Stimulated activated CD4-positive, alpha-beta T cell treated with anti-CD3 and anti-CD28 coated beads, TNF-alpha, amount 100 ng/mL, for 1 hour (primary cell): ENCODE measurements around the gene TENM3.

Experiments used
- DNase-seq, 3 donors: peaks; one replicate each; pipeline ENCODE4 v3.0.0-alpha.2; 2020; ENCODE audit warnings: low read depth in 3 of 3, low spot score in 1 of 3

The TENM3 gene

GRCh38 chr4:182604161-182604622 is 361.0 kb downstream of the TENM3 start:
- DNase-seq: no peak

GRCh38 chr4:182604953-182605352 is 361.8 kb downstream of the TENM3 start:
- DNase-seq: no peak

DNA sequence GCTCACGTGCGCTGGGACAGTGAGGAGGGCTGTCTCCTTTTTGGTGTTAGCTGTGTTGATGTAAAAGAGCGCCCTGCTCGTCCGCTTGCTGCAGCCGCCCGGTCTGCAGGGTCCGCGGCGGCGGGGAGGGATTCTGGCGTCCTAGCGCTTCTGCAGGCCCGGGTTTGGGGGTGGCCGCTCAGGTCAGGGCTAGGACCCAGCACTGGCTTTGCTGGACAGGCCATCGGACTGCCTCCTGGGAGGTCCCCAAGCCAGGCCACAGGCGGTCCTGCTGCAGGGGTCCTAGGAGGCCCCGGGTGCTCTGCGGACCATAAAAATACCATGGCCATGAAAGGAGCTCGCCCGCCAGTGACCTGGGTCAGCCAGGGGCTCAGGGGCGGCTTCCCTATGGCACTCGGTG is 365.3 kb downstream of the TENM3 start:
- DNase-seq: no peak

DNA sequence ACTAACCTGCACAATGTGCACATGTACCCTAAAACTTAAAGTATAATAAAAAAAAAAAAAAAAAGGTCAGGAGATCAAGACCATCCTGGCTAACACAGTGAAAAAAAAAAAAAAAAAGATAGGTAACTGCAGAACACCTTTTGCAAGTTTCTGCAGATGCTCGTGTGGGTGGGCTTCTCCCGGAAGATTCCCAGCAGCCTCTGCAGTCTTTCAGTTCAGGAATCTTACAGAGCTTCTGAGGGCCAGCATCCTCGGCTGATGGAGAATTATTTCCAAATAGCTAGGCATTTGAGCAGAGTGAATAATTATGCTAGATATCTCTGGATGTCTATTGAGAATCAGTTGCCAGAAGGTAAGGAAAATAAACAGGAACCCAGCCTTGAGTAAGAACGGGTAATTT is 373.3 kb downstream of the TENM3 start:
- DNase-seq: no peak

DNA sequence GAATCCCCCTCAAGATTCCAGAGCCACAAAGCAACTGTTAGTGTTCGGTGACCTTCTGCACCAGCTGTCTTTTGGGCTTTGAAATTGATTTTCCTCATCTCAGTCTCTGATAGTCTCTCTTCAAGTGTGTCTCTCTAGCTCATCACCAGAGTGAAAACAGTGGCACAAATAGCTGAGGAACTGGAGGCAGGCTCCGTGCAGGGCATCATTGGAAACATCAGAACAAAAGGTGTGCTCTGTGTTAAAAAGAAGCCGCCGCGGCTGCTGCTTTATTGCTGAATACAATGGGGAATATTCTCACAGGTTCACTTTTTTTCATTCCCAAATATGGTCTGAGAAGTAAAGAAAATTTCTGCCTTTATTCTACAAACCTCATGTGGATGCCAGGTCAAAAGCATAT is 376.5 kb downstream of the TENM3 start:
- DNase-seq: no peak

DNA sequence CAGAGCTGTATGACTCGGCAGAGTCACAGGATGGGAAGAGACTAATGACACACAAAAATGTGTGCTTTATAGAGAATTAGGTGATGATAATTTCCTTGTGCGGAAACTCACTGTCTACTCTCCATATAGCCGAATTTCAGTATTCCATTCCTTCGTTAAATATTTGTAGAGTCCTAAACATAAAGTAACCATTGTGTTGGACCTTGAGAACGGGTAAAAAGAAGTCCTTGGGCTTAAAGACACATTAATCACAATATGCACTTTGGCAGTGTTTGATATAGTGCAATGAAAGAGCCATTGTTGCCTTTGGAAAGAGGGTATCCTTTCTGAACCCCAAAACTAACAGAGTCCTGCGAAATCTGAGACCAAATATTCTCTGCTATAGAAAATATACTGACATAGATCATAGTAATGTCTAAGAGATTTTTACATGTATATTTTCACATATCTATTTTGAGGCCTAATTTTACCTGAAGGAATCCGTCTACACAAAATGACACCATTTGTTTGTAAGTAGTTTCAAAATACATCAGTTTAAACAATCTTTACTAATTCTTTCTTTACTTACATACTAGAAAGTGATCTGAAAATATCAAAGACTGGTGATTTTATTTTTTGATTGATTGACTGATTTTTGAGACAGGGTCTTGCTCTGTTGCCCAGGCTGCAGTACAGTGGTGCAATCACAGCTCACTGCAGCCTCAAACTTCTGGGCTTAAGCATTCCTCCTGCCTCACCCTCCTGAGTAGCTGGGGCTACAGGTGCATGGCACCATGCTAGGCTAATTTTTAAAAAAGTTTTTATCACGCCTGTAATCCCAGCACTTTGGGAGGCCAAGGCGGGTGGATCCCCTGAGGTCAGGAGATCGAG is 377.1 kb downstream of the TENM3 start:
- no peak for DNase-seq

DNA sequence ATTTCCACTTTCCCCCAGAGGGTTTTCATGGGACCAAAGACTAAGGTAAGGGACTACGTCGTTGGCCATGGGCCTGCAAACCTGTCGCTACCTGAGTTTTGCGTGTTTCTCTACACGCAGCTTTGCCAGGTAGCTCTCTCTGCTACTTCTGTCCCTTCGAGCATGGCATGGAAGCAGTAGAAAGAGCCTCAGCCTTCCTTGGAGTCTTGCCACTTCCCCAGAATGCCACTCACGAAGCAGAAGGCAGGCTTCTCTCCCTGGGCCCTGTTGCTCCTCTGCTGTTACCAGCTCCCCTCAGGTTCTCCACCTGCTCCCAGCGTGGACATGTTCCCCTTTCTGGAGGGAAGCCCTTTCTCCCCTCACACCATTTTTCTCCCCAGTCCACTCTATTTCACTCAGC is 381.1 kb downstream of the TENM3 start:
- DNase-seq: no peak

DNA sequence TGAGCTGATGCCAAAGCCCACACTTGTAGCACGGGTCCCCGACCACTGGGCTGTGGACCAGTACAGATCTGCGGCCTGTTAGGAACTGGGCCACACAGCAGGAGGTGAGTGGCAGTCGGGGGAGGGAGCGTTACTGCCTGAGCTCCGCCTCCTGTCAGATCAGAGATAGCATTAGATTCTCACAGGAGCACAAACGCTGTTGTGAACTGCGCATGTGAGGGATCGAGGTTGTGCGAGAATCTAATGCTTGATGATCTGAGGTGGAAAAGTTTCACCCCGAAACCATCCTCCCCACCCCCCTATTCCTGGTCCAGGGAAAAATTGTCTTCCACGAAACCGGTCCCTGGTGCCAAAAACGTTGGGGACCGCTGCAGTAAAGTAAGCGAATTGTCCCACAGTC is 382.0 kb downstream of the TENM3 start:
- DNase-seq: no peak

DNA sequence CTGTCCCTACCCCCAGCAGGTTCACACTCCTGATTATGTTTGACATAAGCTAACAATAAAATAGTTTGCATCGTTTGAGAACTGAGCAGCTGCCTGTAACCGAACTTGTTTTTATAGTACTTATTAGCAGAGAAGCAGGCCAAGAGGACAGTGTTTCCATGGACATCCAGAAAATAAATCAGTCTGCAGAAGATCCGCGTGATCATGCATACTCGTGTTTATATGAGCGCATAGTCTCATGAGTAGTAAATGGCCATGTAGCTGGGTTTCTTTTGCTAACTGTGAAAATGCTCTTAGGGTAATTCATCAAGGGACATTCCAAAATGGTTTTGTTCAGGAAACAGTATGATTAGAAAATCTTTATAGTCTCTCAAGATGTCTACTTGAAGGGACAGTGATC is 384.8 kb downstream of the TENM3 start:
- DNase-seq: no peak

DNA sequence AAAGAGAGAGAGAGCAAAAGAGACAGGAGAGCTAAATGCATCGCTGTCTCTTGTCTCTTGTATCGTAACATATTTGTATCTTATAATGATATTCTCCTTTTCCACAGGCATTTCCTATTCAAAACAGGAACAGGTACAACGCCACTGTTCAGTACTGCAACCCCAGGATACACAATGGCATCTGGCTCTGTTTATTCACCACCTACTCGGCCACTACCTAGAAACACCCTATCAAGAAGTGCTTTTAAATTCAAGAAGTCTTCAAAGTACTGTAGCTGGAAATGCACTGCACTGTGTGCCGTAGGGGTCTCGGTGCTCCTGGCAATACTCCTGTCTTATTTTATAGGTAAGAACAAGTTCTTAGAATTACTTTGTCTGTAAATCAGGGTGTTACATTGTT is 385.3 kb downstream of the TENM3 start:
- no peak for DNase-seq

- DNase-seq: no peak
These were observed 385.9 kb downstream of the TENM3 start for GRCh38 chr4:182629096-182629495.

DNA sequence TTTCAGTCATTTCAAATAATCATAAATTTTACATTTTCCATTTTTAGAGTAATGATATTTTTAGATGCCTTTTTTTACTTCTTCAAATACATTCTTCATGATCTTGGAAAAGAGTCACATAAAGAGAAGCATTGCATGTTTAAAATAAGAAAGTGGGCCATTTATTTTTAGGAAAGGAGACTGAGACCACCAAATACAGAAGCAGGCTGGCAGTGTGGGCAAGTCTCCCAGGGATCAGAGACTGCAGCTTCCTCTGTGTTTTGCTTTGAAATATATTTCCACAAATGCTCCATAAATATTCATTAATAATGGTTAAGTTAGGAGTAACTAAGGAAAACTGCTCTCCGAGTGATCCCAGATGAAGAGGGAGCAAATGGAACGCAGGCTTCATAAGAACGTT is 397.3 kb downstream of the TENM3 start:
- DNase-seq: no peak

GRCh38 chr4:182640932-182641331 is 397.7 kb downstream of the TENM3 start:
- DNase-seq: no peak

- DNase-seq: no peak
These were observed 399.6 kb downstream of the TENM3 start for GRCh38 chr4:182642831-182643230.

DNA sequence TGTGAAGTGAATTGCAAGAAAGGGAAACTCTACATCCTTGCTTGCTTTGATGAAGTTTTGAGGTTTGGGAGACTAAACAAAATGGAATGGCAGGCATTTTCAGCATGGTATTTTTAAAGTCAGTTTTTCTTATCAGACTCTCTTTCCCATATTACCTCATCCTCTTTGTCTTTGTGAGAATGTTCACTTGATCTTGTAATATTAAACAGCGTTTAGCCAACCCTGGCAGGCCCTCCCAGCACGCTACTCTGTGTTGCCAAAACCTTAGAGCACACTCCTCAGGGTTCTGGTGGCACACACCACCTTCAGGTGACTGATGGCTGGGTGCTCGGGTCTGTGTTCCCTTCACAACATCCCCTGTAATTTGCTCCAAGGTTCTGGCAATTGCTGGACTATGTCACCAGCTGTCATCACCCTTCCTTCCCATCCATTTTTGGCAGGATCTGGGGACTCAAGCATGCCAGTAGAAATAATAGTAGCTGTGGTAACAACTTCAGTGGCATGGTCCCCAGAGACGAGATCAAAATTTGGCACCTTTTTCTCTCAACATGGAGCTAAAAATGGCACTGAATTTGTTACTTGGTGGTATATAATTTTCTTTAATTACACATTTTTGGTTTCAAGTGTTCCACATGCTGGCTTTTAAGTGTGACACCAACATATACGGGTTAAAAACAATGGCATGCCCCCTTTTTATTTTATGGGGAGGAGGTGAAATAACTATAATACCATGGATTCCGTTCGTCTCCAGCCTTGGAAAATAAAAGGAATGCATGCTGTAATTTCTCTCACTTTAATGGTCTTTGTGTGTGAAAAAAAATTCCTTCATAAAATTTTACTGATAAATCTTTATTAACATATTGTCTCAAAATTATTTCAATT is 400.8 kb downstream of the TENM3 start:
- no peak for DNase-seq

GRCh38 chr4:182644683-182645050 is 401.5 kb downstream of the TENM3 start:
- no peak for DNase-seq

DNA sequence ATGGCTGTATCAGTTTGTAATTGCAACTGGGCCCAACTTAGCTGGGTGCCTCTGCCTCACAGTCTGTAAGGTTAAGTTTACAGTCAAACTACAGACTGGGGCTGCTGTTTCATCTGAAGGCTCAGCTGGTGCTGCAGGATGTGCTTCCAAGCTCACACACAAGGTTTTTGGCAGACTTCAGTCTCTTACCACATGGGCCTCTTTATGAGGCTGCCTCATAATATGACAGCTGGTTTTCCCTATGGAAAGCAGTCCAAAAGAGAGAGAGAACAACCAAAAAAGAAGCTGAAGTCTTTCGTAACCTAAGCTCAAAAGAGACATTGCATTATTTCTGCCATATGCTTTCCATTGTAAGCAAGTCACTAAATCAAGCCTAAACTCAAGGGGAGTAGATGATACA is 402.3 kb downstream of the TENM3 start:
- no peak for DNase-seq

DNA sequence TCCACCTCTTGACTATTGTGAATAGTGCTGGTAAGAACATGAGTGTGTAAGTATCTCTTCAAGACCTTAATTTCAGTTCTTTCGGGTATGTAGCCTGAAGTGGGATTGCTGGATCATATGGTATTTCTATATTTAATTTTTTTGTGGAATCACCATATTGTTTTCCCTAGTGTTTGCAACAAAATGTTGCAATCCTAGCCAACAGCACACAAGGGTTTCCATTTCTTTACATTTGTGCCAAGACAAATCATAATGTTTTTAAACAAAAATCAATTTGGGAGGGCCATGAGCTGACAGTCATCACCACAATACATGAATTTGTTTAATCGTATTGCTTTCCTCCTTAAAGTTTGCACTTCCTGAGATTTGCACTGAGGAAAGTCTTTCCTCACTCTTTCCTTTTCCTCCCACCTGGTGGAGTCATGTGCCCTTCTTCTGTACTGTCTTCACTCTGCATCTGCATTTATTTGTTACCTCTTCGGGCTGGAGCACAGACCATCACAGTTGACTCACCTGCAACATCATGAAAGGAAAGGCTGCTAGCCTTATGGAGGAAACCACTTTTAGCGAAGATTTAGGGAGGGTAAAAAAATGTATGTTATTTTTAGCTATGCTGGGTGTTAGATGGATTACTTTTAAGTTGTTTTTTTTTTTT is 404.6 kb downstream of the TENM3 start:
- no peak for DNase-seq

GRCh38 chr4:182648766-182649165 is 405.6 kb downstream of the TENM3 start:
- no peak for DNase-seq

DNA sequence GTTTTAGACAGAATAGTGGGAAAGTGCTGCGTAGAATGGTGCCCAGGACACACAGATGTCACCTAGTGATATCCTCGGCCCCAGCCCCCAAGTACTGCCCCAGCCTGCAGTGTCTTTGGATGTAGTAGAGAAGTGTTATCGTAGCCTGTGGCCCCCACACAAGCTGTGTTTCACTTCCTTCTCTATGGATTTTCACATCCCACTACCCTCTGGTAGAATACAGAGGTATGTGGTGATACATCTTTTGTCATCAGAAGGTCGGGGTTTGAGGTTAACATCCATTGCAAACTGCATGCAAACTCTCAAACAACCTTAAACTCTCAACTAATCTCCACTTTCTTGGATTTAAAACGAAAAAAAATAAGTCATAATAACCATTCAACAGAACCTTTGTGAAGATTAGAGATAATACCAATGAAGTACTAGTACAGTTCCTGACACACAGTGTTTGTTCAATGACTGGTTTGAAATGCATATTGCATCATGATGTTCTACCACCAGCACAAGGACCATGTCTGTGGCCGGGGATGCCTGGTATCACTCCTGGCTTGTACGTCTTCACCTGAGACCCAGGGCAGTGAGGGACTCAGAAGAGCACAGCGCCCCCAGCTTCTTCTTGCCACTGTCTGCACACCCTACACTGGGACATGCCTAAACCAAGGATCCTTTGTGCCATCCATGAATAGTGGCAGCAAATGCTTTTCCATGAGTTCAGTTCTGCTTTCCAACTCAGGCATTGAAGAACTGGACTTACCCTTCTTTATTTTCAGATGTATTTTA is 406.7 kb downstream of the TENM3 start:
- DNase-seq: no peak

DNA sequence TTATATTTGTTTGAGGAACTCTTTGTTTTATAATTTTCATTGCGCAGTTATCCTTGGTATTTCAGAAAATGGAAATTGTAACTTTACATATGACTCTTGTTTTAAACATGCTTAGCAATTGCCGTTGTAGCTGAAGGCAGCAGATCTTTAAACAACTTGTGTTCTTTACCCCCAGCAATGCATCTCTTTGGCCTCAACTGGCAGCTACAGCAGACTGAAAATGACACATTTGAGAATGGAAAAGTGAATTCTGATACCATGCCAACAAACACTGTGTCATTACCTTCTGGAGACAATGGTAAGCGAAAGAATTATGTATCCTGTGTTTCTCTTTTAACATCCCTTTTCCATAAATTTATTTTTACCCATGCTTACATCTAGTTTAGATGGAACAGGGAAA is 410.4 kb downstream of the TENM3 start:
- no peak for DNase-seq
